HG03103 (cell line): ENCODE data around the gene STYX.

Experiments used
- ATAC-seq: cut with Tn5 transposase; IDR thresholded peaks from one replicate; pipeline ENCODE4 v1.9.1; 2021; ENCODE audit warnings: low read depth; ENCODE audit not compliant: unreplicated experiment

The STYX gene

DNA sequence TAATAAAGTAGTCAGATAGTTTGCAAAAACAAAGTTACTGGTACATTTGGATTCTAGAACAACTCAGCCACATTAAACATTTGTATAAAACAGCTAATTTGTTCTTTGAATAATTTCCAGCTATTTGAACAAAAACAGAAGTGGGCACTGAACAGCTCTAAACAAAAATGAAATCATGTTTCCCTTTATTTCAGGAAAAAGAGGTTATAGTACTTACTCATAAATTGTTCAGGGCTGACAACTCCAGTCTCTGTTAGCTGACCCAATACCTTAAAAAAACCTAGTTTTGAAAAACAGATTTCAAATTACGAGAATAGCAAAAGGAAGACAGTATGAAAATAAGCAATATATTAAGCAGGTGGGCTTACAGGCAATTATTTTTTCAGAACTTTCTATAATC is 53.2 kb downstream of the STYX start:
- no peak for ATAC-seq

DNA sequence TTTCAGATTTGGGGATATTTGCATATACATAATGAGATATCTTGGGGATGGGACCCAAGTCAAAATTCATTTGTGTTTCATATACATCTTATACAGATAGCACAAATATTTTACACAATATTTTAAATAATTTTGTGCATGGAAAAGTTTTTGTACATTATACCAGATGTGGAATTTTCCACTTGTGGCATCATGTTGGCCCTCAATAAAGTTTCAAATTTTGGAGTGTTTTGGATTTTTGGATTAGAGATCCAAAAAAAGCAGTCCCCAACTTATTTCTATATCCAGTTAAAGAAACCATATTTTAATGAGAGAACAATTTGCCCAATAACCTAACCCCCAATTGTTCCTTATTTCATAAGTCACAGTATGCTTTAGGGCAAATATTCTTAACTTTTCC is 56.9 kb downstream of the STYX start:
- ATAC-seq, result no peak

DNA sequence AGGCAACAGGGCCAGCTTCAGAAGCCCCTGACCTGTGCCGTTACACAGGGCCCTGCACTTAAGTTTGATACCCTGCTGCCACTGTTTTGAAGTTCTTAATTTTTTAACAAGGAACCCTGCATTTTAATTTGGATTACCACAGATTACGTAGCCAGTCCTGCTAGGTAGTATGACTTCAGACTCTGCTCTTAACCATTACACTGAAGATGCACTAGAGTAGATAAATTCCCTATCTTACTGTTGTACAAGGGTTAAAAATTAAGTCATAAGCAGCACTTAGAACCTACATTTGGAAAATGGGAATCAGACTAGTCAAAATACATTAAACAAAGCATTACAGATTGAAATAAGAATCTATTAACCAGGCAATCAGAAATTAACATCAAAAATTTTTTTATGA is 59.2 kb downstream of the STYX start:
- no peak for ATAC-seq

DNA sequence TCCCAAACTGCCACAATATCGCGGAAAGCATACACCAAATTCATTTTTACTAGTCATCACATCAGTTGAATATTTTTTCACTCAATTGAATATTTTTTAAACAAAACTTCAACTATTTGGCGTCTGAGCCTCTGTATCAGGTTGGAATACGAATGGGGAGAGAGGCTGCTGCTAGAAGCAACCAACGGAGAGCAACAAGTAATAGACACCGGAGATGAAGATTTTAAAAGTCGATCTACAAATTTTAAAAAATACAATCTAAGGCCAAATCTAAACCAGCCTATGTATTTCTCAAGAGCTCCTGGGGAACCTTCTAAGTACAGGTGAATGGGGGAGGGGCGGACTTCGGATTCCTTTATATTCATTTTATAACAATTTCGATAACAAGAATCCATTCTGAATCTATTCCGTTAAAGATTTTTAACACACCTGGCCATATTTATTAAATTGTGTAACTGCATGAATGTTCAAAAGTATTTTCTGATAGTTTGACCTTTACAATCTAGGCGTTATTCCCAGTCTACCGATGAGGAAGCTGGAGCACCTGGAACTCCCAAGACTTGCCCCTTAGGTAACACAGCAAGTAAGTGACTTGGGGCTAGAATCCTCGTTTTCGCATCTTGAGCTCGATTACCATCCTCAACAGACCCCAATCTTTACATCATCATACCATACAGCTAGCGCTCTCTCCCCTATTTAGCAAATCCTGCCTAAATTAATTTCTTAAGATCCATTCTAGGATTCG is 60.2 kb downstream of the STYX start:
- no peak for ATAC-seq

DNA sequence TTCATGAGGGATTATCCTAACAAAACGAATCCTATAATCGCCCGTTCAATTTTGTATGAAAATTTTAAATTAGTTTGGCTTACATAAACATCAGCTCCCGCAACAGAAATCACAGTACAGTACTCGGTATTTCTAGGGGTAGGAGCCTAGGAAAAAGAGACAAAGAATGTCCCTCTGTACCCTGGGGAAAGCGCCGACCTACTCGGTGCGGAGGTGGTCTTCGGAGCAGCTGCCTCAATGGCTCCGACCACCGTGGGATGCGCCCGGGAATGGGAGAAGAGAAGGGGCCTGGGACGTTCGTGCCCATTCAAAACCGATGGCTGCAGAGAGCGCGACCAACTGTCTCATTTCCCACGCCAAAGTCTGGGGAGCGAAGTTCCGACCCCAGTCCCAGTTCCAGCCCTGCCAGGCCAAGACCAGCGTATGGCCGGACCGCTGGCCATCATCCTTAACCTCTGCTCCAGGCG is 60.8 kb downstream of the STYX start:
- no peak for ATAC-seq

DNA sequence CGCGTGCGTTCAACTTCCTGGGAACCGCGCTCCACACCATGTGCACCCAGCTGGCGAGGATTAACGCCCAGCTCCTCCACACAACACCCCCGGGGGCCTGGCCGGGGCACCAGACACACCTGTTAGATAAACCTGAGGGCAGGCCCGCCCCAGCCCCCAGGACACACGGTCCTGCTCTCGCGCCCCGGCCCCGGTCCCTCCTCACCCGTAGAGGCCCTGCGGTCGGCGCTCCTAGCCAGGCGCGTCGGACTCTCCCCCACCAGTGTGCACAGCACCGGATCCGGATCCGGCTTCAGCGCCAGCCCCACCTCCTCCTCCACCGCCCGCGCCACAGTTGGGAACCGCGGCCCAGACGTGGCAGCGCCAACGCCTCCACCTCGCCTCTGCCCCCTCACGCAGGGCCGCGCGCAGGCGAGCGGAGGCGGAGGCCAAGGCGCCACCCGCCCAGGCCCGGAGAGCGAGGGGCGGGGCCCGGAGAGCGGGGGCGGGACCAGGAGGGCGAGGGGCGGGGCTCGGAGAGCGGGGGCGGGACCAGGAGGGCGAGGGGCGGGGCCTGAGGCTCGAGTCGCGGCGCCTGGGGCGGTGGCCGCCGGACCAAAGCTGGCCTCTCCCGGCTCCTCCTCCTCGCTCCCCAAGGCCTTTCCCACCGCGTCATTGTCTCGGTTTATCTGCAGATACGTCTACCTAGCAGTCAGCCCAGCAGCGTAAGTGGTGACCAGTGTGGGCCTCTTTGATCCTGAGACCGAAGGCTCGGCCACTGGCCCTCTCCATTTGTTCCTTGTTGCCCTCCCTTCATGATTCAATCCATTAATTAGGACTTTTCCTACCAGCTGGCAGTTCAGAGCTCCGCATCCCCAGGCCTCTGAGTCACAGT is 61.5 kb downstream of the STYX start, which contains the start of gene GNPNAT1:
Gene GNPNAT1 (minus strand): TSS at position 385 of the 874 bp plus-strand sequence. CDS start 6,957 bp downstream, outside the sequence.
- peak; percentile 86 for ATAC-seq

DNA sequence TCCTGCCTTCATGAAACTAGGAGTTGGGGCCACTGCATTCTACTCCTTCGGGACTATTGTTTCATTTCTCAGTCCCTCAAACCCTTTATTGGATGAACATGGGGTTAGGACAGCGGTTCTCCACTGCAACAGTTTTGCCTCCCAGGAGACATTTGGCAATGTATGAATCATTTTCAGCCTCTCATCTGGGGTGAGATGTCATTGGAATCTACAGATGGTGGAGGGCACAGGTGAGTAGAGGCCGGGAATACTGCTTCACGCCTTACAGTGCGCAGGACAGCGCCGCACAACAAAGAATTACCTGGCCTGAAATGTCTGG is 62.1 kb downstream of the STYX start:
- ATAC-seq, result no peak

DNA sequence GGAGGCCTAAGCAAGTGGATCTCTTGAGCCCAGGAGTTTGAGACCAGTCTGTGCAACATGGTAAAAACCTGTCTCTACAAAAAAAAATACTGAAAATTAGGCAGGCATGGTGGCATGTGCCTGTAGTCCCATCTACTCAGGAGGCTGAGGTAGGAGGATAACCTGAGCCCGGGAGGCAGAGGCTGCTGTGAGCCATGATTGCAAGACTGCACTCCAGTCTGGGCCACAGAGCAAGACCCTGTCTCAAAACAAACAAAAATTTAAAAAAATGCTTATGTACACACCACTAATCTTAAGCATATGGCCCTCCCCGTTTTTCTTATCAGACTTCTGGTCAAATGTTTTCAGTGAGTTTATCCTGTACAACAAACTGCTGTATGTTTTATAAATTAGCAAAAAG is 63.1 kb downstream of the STYX start:
- ATAC-seq, result no peak

DNA sequence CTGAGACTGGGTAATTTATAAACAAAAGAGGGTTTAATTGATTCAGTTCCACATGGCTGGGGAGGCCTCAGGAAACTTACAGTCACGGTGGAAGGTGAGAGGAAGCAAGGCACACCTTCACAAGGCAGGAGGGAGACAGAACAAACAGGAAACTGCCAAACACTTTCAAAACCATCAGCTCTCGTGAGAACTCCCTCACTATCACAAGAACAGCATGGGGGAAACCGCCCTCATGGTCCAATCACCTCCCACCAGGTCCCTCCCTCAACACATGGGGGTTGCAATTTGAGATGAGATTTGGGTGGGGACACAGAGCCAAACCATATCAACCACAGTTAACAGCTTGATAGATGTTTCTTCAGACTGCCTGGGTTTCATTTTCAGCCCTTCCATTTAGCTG is 67.7 kb downstream of the STYX start:
- no peak for ATAC-seq

DNA sequence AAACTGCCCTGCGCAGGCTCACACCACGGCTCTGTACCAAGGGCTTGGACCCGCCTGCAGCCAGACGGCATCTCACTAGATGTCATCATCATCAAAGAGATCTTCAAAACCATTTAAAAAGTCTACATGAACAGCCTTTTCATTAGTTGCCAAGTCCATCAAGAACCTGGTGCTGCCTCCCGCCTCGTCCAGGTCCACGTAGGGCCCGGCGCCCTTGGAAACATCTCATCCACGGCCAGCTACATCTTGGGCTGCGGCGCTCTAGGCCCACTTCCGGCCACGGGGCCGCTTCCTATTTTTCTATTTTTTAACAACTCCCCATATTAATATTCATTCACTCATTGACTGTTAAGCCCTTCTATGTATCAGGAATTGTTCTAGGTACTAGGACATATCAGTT is 68.9 kb downstream of the STYX start:
- no peak for ATAC-seq

DNA sequence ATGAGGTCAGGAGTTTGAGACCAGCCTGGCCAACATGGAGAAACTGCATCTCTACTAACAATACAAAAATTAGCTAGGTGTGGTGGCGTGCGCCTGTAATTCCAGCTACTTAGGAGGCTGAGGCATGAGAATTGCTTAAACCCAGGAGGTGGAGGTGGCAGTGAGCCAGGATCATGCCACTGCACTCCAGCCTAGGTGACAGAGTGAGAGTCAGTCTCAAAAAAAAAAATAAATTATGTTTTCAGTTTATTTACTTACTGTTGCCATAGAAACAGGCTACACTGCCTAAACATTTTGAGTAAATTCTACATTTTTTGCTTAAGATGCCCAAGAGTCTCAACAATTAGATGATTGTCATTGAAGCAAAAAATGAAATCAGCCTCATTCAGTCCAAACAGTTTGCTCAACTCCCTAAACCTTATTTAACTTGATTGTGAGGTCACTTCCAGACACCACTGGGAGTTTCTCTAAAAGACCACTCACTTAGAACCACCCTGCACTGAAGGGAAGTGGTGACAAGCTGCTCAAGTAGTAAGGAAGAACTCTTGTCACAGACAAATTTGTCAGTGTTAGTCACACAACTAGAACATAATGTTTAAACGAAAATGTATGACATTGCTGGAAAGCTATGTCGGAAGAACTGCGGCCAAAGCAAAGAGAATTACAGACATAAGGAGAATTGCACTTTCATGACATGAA is 71.2 kb downstream of the STYX start:
- no peak for ATAC-seq

DNA sequence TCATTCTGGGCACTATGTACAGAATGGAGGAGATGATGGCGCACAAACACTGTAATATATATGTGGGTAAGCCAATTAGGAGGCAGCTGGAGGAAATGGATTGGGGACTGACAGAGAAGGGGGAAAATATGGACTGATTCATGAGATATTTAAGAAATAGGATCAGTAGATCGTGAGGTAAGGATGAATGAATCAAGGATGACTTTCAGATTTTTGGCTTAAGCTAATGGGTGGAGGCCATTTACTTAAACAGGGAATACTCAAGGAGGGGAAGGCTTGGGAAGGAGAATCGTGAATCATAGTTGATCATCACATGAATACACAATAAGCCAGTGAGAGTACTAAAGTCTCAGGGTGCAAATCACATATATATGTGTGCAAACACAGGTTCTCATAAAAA is 72.6 kb downstream of the STYX start:
- ATAC-seq, result no peak

DNA sequence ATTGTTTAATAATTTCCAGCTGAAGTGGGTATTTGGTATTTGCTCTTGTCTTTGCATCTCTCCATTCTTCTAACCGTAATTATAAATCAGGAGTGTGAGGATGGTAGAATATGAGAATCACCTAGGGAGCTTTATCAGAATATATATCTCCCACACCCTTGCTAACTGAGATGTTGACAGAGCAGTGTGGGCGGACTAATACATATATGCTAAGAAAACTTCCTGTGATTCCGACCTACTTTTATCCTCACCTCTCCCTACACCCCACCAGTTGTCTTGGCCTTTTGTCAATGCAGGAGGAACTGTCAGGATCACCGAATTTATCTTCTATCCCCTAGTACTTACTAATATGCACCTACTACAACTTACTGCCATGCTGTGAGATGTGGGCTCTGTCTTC is 76.1 kb downstream of the STYX start:
- no peak for ATAC-seq

DNA sequence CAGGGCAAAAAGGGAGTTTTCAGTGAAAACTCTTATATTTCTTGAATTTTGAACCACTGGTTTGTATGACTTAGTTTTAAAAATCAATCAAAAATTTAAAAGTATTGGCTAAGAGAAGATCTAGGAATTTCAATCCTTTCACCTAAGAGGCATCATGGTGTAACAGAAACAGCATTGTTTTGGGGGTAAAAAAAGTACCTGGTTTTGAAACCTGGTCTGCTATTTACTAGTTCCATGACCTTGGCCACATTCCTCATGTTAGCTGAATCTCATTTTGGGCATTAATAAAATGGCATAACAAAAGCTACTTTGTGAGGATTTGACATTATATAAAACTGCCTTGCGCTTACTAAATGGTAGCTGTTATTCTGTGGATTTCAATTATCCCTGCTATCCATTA is 78.1 kb downstream of the STYX start:
- no peak for ATAC-seq

DNA sequence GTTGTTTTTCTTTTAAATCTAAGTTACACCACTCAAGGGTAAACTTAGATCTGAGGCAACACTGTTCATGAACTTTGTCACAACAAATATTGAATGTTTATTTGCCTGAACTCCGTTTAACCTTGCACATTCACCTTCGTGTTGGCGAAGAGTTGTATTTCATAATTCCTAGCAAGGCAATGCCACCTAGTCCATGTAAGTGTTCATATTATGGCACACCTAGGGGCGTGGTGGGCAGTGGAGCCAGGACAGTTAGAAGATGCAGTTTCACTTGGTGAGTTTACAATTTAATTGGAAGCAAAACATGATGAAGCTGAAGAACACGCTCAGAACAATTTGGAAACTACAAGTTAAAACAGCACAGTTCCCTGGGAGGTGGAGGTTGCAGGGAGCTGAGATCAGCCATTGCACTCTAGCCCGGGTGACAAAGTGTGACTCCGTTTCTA is 91.9 kb downstream of the STYX start:
- ATAC-seq, result no peak

DNA sequence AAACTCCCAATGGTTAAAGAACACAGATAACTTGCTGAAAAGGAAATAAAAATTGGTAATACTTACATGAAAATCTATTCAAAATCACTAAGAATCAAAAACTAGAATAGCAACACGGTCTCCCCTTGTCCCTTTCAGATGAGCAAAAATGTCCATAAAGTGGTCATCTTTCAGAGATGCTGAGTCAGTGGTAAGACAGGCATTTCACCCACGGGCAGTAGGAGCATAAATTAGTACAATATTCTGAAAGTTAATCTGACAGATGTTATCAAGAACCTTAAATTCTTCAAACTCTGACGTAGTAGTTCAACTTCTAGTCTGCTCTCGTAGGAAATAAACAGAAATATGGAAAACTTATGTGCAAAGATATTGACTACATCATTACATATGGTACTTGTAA is 94.5 kb downstream of the STYX start:
- ATAC-seq, result no peak
